ENCODE data around the gene FEM1B.

The FEM1B gene

GRCh38 chr15:68268405-68268804 is 9.1 kb upstream of the FEM1B start:
- TF ChIP-seq CTCF (IDR thresholded peaks at IDR 0.05), result no peak
- no peak for TF ChIP-seq ZFX (IDR thresholded peaks at IDR 0.05; ENCODE audit: borderline replicate concordance)
- H3K27ac ChIP-seq, result no peak overlapping the region

GRCh38 chr15:68271854-68272471 is 5.6 kb upstream of the FEM1B start:
- TF ChIP-seq CTCF (IDR thresholded peaks at IDR 0.05) (no peak), ZFX (IDR thresholded peaks at IDR 0.05; ENCODE audit: borderline replicate concordance) (no peak)
- H3K27ac ChIP-seq, result no peak overlapping the region

- TF ChIP-seq CTCF (IDR thresholded peaks at IDR 0.05) (no peak), ZFX (IDR thresholded peaks at IDR 0.05; ENCODE audit: borderline replicate concordance) (no peak)
- H3K27ac ChIP-seq, result no peak overlapping the region
Measured at GRCh38 chr15:68272721-68273271, 4.7 kb upstream of the FEM1B start.

- TF ChIP-seq ZFX (IDR thresholded peaks at IDR 0.05; ENCODE audit: borderline replicate concordance), result no peak
- TF ChIP-seq CTCF (IDR thresholded peaks at IDR 0.05), result no peak
- H3K27ac ChIP-seq, result no peak overlapping the region
Measured at GRCh38 chr15:68274201-68274848, 3.2 kb upstream of the FEM1B start.

GRCh38 chr15:68275165-68275746 is 2.3 kb upstream of the FEM1B start:
- no peak for TF ChIP-seq ZFX (IDR thresholded peaks at IDR 0.05; ENCODE audit: borderline replicate concordance)
- no peak for TF ChIP-seq CTCF (IDR thresholded peaks at IDR 0.05)
- H3K27ac ChIP-seq, result 0 out of 2 replicates have a peak overlapping the region, but pooled peaks have one; percentile 13

GRCh38 chr15:68276668-68277067 is 877 bp upstream of the FEM1B start:
- TF ChIP-seq CTCF (IDR thresholded peaks at IDR 0.05) (no peak), ZFX (IDR thresholded peaks at IDR 0.05; ENCODE audit: borderline replicate concordance) (no peak)
- peak overlapping the region; percentile 96 for H3K27ac ChIP-seq

- TF ChIP-seq ZFX (IDR thresholded peaks at IDR 0.05; ENCODE audit: borderline replicate concordance) (no peak), CTCF (IDR thresholded peaks at IDR 0.05) (no peak)
- peak overlapping the region; percentile 96 for H3K27ac ChIP-seq
Measured at GRCh38 chr15:68277131-68277602, 378 bp upstream of the FEM1B start.

All from 22Rv1 (cell line).